Measurements from ENCODE around the gene MYH3. TPM values are rescaled to one million over a fixed set of nuclear protein-coding genes. Genes with fewer than 3 reads are reported as not detected.

Gene MYH3
- total RNA-seq, 1 experiment from 2014 or later, result 2.9 TPM

DNA sequence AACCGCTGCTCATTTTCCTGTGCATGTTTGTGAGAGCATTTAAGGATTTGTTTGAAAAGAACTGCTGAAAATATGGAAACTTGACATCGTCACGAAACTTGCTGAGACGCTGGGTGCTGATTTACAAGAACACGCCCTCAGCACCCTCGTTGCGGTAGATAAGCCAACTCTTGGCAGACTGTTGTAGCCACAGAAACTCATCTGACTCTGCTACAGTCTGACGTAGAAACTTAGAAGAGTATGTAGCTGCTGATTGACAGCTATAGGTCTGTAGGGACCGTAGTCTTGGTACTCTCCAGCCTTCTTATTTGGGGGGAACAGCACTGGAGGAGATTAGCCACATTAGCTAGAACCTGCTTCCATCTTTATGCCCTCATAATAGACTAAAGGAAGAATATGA lies 71.6 kb downstream of the MYH3 start:
- Histone ChIP-seq H3K18ac (ENCODE audit: insufficient read length, low read depth, low read length) (no peak overlapping the region), H4K5ac (ENCODE audit: insufficient read length, low read depth, low read length) (no peak overlapping the region), H3K79me2 (ENCODE audit: insufficient read depth, low read length) (no peaks in the 10 kb centered on the region), H2BK20ac (ENCODE audit: low read depth, low read length, poor library complexity, severe bottlenecking) (no peak overlapping the region), H3K27ac (ENCODE audit: insufficient read length, low read depth, low read length) (no peak overlapping the region), H3K4me2 (ENCODE audit: insufficient read depth, insufficient read length, low read length) (no peak overlapping the region), H2BK12ac (ENCODE audit: insufficient read length, low read depth, low read length) (no peak overlapping the region), H3T11ph (ENCODE audit: low read length) (no peak overlapping the region), H3K4ac (ENCODE audit: low read depth, low read length) (no peak overlapping the region), H2BK5ac (ENCODE audit: insufficient read length, low read length) (no peak overlapping the region), H3K9ac (ENCODE audit: extremely low read depth, insufficient read length, low read length) (no peak overlapping the region), H3K23me2 (ENCODE audit: insufficient read length, low read depth, low read length, poor library complexity, severe bottlenecking) (no peaks in the 10 kb centered on the region), H2AK5ac (ENCODE audit: insufficient read length, low read length) (no peak overlapping the region), H3K23ac (ENCODE audit: insufficient read length, low read depth, low read length) (no peak overlapping the region), H3K27me3 (ENCODE audit: insufficient read depth, low read length) (no peaks in the 10 kb centered on the region), H3K79me1 (ENCODE audit: insufficient read depth, low read depth, low read length, poor library complexity, severe bottlenecking) (no peaks in the 10 kb centered on the region), H4K91ac (ENCODE audit: insufficient read length, low read depth, low read length) (no peak overlapping the region), H4K8ac (replicated peaks; ENCODE audit: insufficient read length, low read depth, low read length) (no peak overlapping the region), H2BK15ac (ENCODE audit: low read depth, low read length) (no peak overlapping the region), H3K14ac (ENCODE audit: insufficient read depth, low read length) (no peak overlapping the region), H3K9me3 (ENCODE audit: control insufficient read depth, low read depth, low read length) (no peaks in the 10 kb centered on the region), H3K4me1 (ENCODE audit: insufficient read depth, low read length) (no peaks in the 10 kb centered on the region), H2BK120ac (ENCODE audit: low read depth, low read length, poor library complexity, severe bottlenecking) (no peak overlapping the region), H3K56ac (ENCODE audit: insufficient read length, low read depth, low read length) (no peak overlapping the region), H4K20me1 (ENCODE audit: control insufficient read depth, insufficient read depth, insufficient read length) (no peaks in the 10 kb centered on the region), H2AFZ (ENCODE audit: low read length) (no peak overlapping the region)
- Mint-ChIP-seq H3K27me3 (ENCODE audit: low read depth) (no peaks in the 10 kb centered on the region), H3K9me3 (peaks cover 0 to 3% of the 10 kb centered on the region in 2 experiments; a peak in 2 of 5 replicates), H3K36me3 (ENCODE audit: insufficient read depth in 1 of 3, low read depth in 3 of 3) (no peaks in the 10 kb centered on the region; a peak in 1 of 7 replicates), H3K4me3 (no peak overlapping the region), H3K4me1 (no peaks in the 10 kb centered on the region), H3K27ac (no peak overlapping the region)
- no peak for DNase-seq
- no peak for TF ChIP-seq CTCF (conservative IDR thresholded peaks at IDR 0.05)
- WGBS (ENCODE audit: extremely low coverage, insufficient read length, low lambda C conversion rate), result no CpG with 5 or more reads among the region's 9 CpGs

Data from H9 (cell line).